Spleen (tissue), 11 donors: ENCODE results near the gene LMBR1. TPM values are rescaled to one million over a fixed set of nuclear protein-coding genes. Genes with fewer than 3 reads are reported as not detected.

Experiments used
- DNase-seq: peaks from one replicate; pipeline ENCODE4 v3.0.0-alpha.2; 2020
- H3K27ac ChIP-seq, 8 donors: fragments of 200-600 bp; sonication (generic) in 7 of 8; 1 replicate in 4 of 8; 2 replicates in 4 of 8; pipeline versions ENCODE4 v1.5.0 to v1.8.0; 2016 to 2021; ENCODE audit warnings: inconsistent platforms in 4 of 8, mild to moderate bottlenecking in 4 of 8, moderate library complexity in 1 of 8
- H3K27me3 ChIP-seq, 7 donors: fragments of 200-600 bp; sonication (generic) in 6 of 7; replicated peaks in 1 of 7; 1 replicate in 4 of 7; 2 replicates in 3 of 7; pipeline versions ENCODE4 v1.5.0 to v1.8.0; 2016 to 2021; ENCODE audit warnings: inconsistent platforms in 3 of 7, mild to moderate bottlenecking in 1 of 7
- H3K36me3 ChIP-seq, 6 donors: fragments of 200-600 bp; sonication (generic) in 5 of 6; 1 replicate in 4 of 6; 2 replicates in 2 of 6; pipeline versions ENCODE4 v1.5.0 to v1.8.0; 2016 to 2021; ENCODE audit warnings: inconsistent platforms in 2 of 6
- H3K4me1 ChIP-seq, 6 donors: fragments of 200-600 bp; sonication (generic) in 5 of 6; 1 replicate in 3 of 6; 2 replicates in 3 of 6; pipeline versions ENCODE4 v1.5.0 to v1.8.0; 2016 to 2021; ENCODE audit warnings: inconsistent platforms in 3 of 6
- H3K4me3 ChIP-seq, 8 donors: fragments of 200-600 bp; sonication (generic) in 7 of 8; 1 replicate in 4 of 8; 2 replicates in 4 of 8; pipeline versions ENCODE4 v1.5.0 to v1.8.0; 2016 to 2021; ENCODE audit warnings: inconsistent platforms in 4 of 8, mild to moderate bottlenecking in 4 of 8, moderate library complexity in 2 of 8
- H3K9me3 ChIP-seq, 8 donors: fragments of 200-600 bp; sonication (generic) in 7 of 8; 1 replicate in 4 of 8; 2 replicates in 4 of 8; pipeline versions ENCODE4 v1.5.0 to v1.8.0; 2016 to 2021; ENCODE audit warnings: inconsistent platforms in 4 of 8
- CTCF ChIP-seq, 11 experiments: fragments of 200-600 bp in 7 of 11; fragments of 450-650 bp in 4 of 11; sonication (generic) in 4 of 11; IDR thresholded peaks in 8 of 11; conservative IDR thresholded peaks in 3 of 11; 1 replicate in 7 of 11; 2 replicates in 4 of 11; pipeline versions ENCODE4 v1.4.0 to v1.8.0; 2016 to 2021; ENCODE audit warnings: antibody characterized with exemption in 11 of 11, inconsistent platforms in 4 of 11, mild to moderate bottlenecking in 1 of 11
- POLR2A ChIP-seq, 3 donors: fragments of 450-650 bp; IDR thresholded peaks; one replicate each; pipeline ENCODE4 v1.5.1; 2017; ENCODE audit warnings: antibody characterized with exemption in 3 of 3, mild to moderate bottlenecking in 1 of 3
- POLR2AphosphoS5 ChIP-seq, 3 donors: sonication (generic); formaldehyde crosslinking; IDR thresholded peaks; one replicate each; pipeline ENCODE4 v1.5.1; 2017; ENCODE audit warnings: antibody characterized with exemption in 3 of 3
- WGBS, 5 donors: extraction: QIAGEN DNeasy Blood & Tissue Kit in 3 of 5; methylation state at CpG; one replicate each; pipeline versions ENCODE4 v1.1.5 to v1.1.7; 2013 to 2018; 5-methylcytosine and 5-hydroxymethylcytosine counted together
- intact Hi-C: fragments of 100-400 bp; cut with DNase I; formaldehyde crosslinking; loops from one replicate; pipeline ENCODE4 v1.15.0; 2023; ENCODE audit warnings: low total_unique reads
- polyA plus RNA-seq, 3 donors: library from polyadenylated mRNA; stranded (reverse); fragments of 200-250 nt; gene quantifications; one replicate each; pipeline ENCODE4 v1.2.1, GENCODE V29; 2013
- total RNA-seq, 7 donors: library from RNA; depleted of rRNA in 3 of 7; stranded (reverse); fragments of >200 nt in 3 of 7; fragmentation: NEBNext Ultra II Directional in 4 of 7; extraction: Animal tissue kit (Norgen Biotek cat#: 25700) in 4 of 7; gene quantifications; one replicate each; pipeline versions ENCODE4 v1.1.0 to v1.2.1, GENCODE V29; 2016 to 2021
- donor health status: healthy with polysubstance abuse.
- donor health status: DM: no; HTN: no; CAD: no; lungs with moderate emphysema.
- donor health status: DM: no; HTN: no; CAD: no.
- donor health status: Bipolar disorder and iron deficiency.
- donor health status: healthy.
- donor health status: DM: no; HTN: no; CAD: no.
- donor health status: DM: yes; HTN: yes; CAD: no.

Gene LMBR1
- total and polyA plus RNA-seq, 10 donors, result 4.8 to 88.3 (median 63.7) TPM

GRCh38 chr7:156759579-156760202 is 133.3 kb downstream of the LMBR1 start:
- no peaks in the 10 kb centered on the region for H3K4me1 ChIP-seq
- WGBS, 5 donors, result 88 to 99% (median 95%) methylated on average over 7 of the region's 7 CpGs
- intact Hi-C loops, result no loop called here
- no peak overlapping the region for H3K27ac ChIP-seq
- H3K36me3 ChIP-seq, result peaks cover 0 to 77% (median 2%) of the 10 kb centered on the region in 6 donors
- H3K9me3 ChIP-seq, result peaks cover 0 to 12% (median 6%) of the 10 kb centered on the region in 8 donors
- H3K4me3 ChIP-seq, result no peak overlapping the region
- DNase-seq, result no peak
- H3K27me3 ChIP-seq, result no peaks in the 10 kb centered on the region
- no peak for TF ChIP-seq POLR2AphosphoS5 (IDR thresholded peaks at IDR 0.05)

GRCh38 chr7:156759143-156759542 is 133.8 kb downstream of the LMBR1 start:
- no peak for DNase-seq
- no peaks in the 10 kb centered on the region for H3K27me3 ChIP-seq
- no peaks in the 10 kb centered on the region for H3K4me1 ChIP-seq
- H3K27ac ChIP-seq, result no peak overlapping the region
- no peak overlapping the region for H3K4me3 ChIP-seq
- intact Hi-C loops, result no loop called here
- H3K9me3 ChIP-seq, result peaks cover 0 to 12% (median 6%) of the 10 kb centered on the region in 8 donors
- WGBS, 5 donors, result 93 to 97% (median 94%) methylated on average over 2 of the region's 2 CpGs
- TF ChIP-seq POLR2A (IDR thresholded peaks at IDR 0.05) (no peak), CTCF (IDR thresholded peaks at IDR 0.05 in 8 of 11, conservative IDR thresholded peaks at IDR 0.05 in 3 of 11) (no peak), POLR2AphosphoS5 (IDR thresholded peaks at IDR 0.05) (no peak)
- H3K36me3 ChIP-seq, result peaks cover 0 to 82% (median 2%) of the 10 kb centered on the region in 6 donors

- DNase-seq, result no peak
- Histone ChIP-seq H3K4me3 (no peak overlapping the region), H3K9me3 (peaks cover 0 to under 1% (median 0%) of the 10 kb centered on the region in 8 donors), H3K36me3 (peaks cover 0 to 70% (median 5%) of the 10 kb centered on the region in 6 donors), H3K27me3 (no peaks in the 10 kb centered on the region), H3K27ac (no peak overlapping the region), H3K4me1 (no peaks in the 10 kb centered on the region)
- WGBS, 5 donors, result 86 to 90% (median 87%) methylated on average over 4 of the region's 4 CpGs
- TF ChIP-seq POLR2AphosphoS5 (IDR thresholded peaks at IDR 0.05), result no peak
- TF ChIP-seq POLR2A (IDR thresholded peaks at IDR 0.05), result no peak
- TF ChIP-seq CTCF (IDR thresholded peaks at IDR 0.05 in 8 of 11, conservative IDR thresholded peaks at IDR 0.05 in 3 of 11), result no peak
- intact Hi-C loops, result no loop called here
Measured at GRCh38 chr7:156754201-156754600, 138.8 kb downstream of the LMBR1 start.

GRCh38 chr7:156753630-156754029 is 139.4 kb downstream of the LMBR1 start:
- Histone ChIP-seq H3K36me3 (peaks cover 0 to 66% (median 5%) of the 10 kb centered on the region in 6 donors), H3K27ac (no peak overlapping the region), H3K9me3 (no peaks in the 10 kb centered on the region), H3K4me3 (no peak overlapping the region), H3K4me1 (no peaks in the 10 kb centered on the region), H3K27me3 (no peaks in the 10 kb centered on the region)
- no peak for DNase-seq
- 87 to 97% (median 93%) methylated on average over 7 of the region's 7 CpGs for WGBS, 5 donors
- TF ChIP-seq POLR2AphosphoS5 (IDR thresholded peaks at IDR 0.05) (no peak), POLR2A (IDR thresholded peaks at IDR 0.05) (no peak), CTCF (IDR thresholded peaks at IDR 0.05 in 8 of 11, conservative IDR thresholded peaks at IDR 0.05 in 3 of 11) (no peak)
- intact Hi-C loops, result no loop called here
